Hindlimb muscle (tissue), 1 donor: ENCODE data around the gene PYDC2. TPM values are rescaled to one million over a fixed set of nuclear protein-coding genes. Genes with fewer than 3 reads are reported as not detected.
A peak's percentile ranks its signal among the peaks of the same experiment; 100 is the strongest.

Experiments used
- DNase-seq: peaks from one replicate; pipeline ENCODE4 v3.0.0-alpha.2; 2013
- polyA plus RNA-seq: library from polyadenylated mRNA; unstranded; fragments of 120-200 nt; gene quantifications from one replicate; pipeline ENCODE4 v1.2.1, GENCODE V29; 2013; ENCODE audit not compliant: insufficient read length

PYDC2 gene
- not detected for polyA plus RNA-seq

DNA sequence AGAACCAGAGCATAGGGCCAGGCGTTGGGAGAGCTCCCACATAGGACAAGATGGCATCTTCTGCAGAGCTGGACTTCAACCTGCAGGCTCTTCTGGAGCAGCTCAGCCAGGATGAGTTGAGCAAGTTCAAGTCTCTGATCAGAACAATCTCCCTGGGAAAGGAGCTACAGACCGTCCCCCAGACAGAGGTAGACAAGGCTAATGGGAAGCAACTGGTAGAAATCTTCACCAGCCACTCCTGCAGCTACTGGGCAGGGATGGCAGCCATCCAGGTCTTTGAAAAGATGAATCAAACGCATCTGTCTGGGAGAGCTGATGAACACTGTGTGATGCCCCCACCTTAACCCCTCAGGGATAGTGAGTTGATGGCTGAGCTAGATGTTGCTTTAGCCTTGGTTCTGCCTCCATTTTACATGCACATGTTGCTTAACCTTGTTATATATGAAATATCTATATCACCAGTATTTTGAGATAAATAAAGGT is at the start of gene PYDC2:
Gene PYDC2, plus strand, starts transcription at position 51 of the 483 bp plus-strand sequence. Its CDS starts 0 bp downstream, at position 51.
- no peak for DNase-seq

DNA sequence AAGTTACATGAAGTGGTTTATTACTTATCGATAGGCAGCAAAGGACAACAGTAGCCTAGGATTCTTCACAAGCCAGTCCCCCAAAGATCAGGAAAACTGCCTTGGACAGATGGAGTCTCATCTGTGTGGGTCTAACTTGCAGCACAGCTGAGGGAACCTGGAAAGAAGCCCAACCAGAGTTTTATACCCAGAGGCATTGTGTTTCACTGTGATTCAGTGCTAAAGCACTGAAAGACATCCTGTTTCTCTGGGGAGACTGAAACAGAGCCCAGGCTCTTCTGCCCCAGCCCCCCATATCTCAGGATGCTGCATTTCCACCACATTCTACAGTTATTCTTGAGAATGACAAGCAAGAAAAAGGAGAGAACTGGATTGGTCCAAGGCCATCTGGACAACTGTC is 48.2 kb upstream of the PYDC2 start:
- DNase-seq = peak; percentile 32

DNA sequence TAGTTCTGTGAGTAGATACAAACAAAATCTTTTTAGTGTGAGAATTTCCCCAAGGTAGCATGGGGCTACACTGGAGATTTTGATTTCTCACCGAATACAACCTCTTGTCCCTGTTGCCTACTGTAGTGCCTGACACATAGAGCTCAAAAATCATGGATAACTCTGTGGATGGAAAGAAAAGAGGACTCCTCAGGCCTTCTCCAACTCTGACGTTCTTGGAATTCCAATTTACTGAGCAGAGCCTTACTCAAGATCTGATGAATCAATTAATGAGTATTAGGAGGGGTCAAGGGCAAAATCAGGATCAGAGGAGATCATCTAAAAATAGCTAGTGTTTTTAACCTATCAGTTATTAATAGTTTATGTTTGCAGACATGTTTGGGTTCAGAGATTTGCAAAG is 46.7 kb upstream of the PYDC2 start:
- no peak for DNase-seq

DNA sequence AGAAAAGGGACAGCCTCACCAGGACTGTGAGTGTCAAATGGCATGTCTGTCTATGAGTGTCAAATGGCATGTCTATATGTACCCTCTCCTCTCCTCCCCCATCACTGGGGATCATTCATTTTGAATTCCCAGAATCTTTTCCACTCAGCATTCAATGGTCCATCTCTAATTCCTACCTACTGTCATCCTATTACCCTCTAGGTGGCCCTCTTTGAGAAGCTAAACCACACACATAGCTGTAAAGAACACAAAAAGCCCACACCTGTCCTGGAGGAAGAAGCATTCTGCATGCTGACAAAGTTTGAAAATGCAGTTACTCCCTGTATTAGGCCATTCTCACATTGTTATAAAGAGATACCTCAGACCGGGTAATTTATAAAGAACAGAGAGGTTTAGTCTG is 46.2 kb upstream of the PYDC2 start:
- DNase-seq = no peak

DNA sequence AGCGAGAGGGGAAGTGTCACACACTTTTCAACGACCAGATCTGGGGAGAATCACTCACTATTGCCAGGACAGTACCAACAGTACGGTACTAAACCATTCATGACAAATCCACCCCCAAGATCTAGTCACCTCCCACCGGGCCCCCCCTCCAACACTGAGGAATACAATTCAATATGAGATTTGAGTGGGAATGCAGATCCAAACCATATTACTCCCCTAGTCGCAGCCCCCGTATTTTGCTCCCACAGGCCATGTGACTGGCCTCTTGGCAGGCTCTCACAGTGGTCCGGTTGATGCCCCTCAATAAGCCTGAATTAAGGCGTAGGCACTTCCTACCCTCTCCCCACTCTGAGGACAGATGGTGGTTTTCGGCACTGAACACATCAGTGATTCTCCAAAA is 45.4 kb upstream of the PYDC2 start:
- no peak for DNase-seq

DNA sequence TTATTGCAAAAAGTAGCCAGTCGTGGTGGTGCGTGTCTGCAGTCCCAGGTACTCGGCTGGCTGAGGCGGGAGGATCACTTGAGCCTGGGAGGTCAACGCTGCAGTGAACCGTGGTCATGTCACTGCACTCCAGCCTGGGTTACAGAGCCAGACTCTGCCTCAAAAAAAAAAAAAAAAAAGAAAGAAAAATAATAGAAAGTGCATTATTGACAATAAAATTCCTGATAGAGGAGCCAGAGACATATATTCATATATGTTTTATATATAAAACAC is 43.6 kb upstream of the PYDC2 start:
- no peak for DNase-seq

DNA sequence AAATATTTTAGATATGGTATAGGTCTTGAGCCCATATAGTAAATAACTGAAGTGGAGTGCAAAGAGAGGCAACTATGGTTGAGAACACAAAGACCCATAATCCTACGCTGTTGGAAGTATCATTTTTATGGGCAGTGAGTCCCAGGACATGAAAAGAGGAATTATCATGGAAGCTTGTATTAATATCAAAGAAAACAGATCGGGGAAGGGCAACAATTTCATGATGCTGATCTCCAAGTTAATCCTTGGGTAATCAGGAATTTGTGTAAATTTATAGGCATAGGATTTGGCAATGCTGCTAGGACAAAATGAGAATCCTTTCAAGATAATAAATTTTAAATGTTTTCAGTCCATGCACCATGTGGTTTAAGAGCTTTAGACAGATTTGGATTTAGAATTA is 40.2 kb upstream of the PYDC2 start:
- DNase-seq = no peak

DNA sequence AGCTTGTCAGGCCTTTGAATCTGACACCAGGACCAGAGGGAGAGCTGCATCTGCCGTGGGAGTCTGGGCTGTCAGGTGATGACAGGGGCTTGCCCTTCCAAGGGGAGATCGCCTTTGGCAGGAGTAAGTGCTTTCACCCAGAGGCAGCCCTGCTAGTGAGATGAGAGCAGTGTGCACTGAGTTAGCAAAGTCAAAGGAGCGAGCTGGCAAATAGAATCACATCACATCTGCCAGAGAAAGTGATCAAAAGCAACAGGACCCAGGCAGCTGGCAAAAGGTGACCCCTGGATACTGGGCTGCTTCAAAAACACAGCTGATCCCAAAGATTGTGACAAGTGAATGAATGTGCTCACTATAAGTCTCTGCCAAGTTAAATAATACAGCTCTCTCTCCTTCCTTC is 36.1 kb upstream of the PYDC2 start:
- no peak for DNase-seq

DNA sequence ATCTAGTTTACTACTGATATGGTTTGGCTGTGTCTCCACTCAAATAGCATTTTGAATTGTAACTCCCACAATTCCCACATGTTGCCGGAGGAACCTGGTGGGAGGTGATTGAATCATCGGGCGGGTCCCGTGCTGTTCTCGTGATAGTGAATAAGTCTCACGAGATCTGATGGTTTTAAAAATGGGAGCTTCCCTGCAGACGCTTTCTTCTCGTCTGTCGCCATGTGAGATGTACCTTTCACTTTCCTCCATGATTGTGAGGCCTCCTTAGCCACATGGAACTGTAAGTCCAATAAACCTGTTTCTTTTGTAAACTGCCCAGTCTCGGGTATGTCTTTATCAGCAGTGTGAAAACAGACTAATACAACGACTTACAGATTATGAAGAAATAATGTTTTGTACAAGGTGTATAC is 35.6 kb upstream of the PYDC2 start:
- no peak for DNase-seq

DNA sequence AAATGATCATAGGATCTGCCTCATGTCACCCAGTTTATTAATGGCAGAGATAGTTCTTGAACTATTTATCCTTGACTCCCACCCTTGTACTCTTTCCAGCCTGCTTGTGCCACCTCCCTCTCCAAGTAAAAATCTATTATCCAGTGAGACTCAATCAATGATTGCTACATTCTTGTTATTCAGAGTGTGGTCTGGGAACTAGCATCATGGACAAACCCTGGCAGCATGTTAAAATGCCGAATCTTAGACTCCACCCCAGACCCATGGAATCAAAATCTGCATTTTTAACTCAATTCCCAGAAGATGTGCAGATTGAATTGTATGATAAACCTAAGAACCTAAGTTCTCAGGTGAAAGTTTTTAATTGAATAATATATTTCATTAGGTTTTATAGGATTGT is 34.7 kb upstream of the PYDC2 start:
- no peak for DNase-seq

DNA sequence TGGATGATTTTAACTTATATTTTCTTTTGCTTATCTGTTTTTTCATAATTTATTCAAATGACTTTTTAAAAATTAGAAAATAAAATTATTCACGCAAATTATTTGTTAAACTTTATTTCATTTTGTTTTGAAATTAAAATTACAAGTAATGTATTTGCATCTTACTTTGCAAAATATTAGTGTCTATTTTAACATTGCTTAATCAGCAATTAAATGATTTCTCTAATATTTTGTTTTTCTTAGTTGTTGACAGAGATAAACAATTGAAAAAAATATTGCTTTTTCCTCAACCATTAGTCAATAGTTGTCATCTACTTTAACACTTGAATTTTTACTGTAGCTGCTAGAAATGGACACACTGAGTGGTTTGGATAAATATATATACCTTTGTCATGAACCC is 32.8 kb upstream of the PYDC2 start:
- DNase-seq = no peak

DNA sequence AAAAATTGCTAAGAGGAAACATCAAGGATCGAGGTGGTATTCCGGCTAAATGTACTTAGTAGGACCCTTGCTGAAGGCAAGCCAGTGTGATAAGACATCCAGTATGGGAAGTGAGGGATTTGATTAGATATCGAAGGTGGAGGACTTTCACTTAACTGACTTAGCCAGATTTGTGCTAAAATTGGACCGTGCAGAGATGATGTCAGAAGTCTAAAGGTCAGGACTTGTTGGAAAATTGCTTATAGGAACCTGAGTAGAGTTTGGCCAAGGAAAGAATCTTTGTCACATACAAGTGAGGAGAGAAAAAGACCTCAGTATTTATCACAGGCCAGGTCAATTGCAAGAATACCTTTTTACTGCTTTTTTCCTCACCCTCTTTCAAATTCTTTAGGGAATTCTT is 30.9 kb upstream of the PYDC2 start:
- DNase-seq = no peak

DNA sequence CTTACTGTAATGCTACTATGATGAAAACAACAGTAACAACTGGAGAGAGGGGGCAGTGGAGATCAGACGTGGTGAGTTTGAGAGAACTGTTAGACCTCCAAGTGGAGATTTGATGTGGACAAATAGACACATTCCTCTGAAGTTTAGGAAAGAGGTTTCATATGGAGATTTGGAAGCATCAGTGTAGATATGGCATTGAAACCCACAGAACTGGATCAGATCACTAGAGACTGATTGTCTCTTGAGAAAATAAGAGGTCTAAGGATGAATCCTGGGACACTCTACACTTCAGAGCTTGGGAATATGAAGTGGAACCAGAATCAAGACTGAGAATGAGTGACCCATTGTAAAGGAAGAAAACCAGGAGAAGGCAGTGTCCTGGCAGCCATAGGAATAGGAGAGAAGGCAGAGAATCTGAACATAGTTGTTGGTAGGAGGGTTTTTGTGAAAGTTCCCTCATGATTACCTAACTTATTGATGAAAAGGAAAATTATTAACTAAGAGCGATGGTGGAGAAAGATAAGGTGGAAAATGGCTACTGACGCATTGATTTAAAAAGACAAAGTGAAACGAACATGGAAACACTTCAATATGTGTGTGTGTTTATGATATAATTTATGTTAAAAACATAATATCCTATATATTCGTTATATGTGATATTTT is 29.7 kb upstream of the PYDC2 start:
- no peak for DNase-seq

DNA sequence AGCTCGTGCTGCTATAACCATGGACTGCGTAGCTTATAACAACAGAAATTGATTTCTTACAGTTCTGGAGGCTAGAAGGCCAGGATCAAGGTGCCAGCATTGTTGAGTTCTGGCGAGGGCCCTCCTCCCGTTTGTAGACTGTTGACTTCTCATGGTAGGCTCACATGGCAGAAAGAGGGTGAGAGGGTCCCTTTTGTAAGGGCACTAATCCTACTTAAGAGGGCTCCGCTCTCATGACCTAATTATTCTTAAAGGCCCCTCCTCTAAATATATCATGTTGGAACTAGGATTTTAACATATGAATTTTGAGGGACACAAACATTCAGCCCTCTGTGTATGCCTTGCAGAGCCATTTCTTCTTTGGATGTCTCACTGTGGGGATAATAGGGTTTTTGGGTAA is 28.8 kb upstream of the PYDC2 start:
- DNase-seq = no peak

DNA sequence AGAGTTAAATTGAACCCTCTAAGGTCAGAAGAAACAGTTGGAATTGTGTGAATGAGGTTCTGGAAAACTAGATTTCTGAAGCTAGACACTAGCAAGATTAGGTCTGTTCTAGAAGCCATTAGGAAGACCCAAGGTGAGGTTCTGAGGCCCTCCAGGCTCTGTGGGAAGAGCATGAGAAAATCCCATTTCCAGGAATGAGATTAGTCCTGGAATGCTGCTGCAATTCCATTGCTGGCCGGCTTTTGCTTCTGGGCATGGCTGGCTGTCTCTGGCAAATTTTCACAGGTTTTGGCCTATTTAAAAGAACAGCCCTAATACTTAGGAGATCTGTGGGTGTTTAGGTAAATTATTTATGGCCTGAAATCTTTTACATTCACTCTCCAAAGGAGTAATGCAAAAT is 26.9 kb upstream of the PYDC2 start:
- no peak for DNase-seq

DNA sequence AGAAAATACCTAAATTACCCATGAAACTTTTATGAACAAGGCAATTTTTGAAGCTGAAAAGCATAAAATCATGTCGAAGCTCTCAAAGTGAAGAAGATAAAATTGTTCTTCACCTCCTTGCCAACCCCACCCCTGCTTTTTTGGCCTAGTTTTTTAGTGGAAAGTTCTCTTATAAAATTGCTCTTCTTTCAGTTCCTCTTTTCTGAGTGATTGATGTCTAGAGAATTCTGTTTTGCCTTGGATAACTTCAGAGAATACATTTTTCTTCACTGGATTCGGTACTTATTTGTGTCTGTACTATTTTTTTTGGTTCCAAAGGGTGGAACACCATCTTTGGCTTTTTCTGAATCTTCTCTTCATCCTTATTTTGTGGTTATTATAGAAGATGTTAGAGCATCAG is 25.0 kb upstream of the PYDC2 start:
- DNase-seq = no peak

DNA sequence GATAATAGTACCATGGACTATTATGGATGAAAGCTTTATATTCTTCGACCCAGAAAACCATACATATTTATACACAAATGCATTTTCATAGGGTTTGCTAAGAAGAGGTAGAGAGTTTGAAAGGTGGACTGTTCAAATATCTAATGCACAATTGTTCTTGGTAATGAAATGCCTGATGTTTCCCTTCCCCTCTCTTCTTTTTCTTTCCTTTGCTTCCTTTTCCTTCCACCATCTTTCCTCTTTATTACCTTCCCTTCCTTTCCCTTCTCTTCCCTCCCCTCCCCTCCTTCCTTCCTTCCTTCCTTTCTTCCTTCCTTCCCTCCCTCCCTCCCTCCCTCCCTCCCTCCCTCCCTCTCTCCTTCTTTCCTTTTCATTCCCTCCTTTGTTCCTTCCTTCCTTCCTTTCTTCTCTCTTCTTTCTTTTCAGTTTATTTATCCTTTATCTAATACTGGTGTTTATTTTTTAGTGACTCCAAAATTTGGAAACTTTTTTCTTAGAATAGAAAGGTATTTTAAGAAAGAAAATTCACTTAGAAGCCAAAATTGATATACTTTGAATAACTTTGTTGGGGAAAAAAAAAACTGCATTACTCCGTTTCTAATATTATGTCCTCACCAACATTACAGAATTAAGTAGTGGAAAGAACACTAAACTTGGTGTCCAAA is 22.7 kb upstream of the PYDC2 start:
- no peak for DNase-seq

DNA sequence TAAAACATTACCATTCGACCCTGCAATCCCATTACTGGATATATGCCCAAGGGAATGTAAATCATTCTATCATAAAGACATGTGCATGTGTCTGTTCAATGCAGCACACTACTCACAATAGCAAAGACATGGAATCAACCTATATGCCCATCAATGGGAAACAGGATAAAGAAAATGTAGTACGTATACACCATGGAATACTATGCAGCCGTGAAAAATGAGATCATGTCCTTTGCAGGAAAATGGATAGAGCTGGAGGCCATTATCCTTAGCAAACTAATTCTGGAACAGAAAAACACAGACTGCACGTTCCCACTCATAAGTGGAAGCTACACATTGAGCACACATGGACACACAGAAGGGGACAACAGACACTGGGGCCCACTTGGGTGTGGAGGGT is 20.4 kb upstream of the PYDC2 start:
- no peak for DNase-seq

DNA sequence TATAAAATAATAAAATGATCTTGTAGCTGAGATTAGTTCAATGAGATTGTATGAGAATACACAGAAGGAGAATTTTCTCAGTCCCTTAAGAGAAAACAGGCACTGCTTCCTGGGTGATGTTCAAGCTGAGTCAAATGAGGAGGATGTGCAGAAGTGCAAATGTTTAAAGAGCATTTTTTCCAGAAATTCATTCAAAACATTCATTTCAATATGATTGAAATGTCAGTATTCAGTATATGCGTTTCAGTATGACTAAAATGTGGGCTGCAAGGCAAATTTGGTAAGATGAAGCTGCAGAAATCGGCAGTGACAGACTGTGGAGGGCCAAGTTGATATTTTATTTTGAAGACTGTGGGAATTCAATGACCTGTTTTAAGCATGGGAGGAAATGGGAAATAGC is 19.3 kb upstream of the PYDC2 start:
- no peak for DNase-seq

DNA sequence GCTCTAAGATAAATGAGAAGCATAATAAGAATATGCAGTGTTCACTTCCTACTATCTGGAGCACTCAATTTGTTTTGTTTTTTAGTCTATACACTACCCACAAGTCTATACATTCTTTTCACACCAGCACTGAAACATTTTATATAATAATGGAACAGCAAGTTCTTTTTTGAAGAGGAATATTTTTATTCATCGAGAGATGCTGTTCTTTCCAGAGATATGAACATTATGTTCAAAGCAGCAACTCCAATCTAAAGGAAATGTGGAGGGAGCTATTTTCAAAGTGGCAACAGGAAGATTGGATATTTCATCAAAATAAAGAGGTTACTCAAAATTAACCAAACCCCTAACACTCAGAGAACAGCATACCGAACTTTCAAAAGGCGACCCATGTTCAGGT is 16.4 kb upstream of the PYDC2 start:
- no peak for DNase-seq

DNA sequence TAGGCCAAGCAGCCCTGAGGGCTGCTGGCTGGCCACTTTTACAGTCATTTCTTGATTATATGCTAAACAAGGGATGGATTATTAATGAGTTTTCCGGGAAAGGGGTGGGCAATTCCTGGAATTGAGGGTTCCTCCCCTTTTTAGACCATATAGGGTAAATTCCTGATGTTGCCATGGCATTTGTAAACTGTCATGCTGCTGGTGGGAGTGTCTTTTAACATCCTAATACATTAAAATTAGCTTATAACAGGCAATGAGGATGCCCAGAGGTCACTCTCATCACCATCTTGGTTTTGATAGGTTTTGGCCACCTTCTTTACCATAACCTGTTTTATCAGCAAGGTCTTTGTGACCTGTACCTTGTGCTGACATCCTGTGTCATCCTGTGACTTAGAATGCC is 11.7 kb upstream of the PYDC2 start:
- no peak for DNase-seq

DNA sequence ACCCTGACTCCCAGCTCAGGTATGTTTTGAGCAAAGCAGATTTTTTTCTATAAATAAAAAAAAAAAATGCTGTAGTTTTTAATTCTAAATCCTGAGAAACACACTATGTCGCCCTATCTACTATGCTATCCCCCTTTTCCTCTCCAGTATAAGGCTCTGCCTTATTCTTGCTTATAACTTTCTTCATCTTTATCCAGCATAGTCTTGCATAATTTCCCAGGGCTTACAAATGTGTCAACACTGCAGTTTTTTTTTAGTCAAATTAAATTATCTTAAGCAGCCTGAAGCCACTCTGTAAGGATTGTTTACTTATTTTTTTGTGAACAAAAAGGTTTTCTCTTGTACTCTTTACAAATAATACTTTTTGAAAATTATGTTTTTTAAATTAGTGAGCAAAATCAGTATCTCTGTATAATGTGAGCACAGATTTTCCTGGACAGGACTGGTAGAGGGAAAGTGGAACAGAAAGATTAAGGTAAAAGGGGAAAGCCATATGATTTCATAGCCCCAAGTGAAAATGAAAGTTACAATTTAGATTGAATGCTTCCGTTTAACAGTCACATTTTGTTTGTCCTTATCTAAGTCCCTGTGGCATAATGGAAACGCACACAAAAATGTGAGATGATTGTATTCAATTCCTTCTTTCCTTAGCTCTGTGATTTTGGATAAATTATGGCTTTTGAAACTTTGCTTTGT is 5.6 kb upstream of the PYDC2 start:
- DNase-seq = no peak

DNA sequence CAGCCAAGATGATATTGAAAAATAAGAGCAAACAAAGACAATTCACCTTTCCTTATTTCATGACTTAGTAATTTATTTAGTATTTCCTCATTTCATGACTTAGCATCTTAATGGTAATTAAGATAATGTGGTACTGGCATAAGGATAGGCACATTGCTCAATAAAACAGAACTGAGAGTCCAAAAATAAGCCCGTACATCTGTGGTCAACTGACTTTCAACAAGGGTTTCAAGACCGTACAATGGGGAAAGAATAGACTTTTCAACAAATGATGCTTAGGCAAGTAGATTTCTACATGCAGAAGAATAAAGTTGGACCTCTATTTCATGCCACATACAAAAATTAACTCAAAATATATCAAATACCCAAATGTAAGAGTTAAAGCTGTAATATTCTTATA is 603 bp upstream of the PYDC2 start:
- DNase-seq = no peak

DNA sequence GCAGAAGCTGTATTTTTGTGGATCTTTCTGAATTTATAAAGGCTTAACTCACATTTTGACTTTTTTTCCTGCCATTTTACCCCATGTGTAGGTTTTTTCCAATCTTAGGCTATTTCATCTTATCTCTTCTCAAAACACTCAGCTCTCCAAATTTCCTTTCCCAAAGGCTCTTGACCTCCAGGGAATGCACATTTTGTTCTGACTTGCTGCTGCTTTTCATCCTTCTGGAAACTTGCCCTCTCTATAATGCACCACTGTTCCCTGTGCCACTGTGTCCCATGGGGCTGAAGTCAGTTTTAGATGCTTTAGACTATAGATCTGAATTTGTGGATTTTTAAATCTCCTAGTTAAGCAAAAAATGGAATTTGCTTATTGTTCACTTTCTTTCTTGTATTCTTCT is 9.1 kb downstream of the PYDC2 start:
- DNase-seq = no peak
